LoVo (cell line): ENCODE data around the gene ATOSB.

Experiments used
- DNase-seq: peaks from one replicate; pipeline ENCODE4 v3.0.0-alpha.2; 2016; ENCODE audit warnings: low spot score

ATOSB gene

GRCh38 chr9:35114113-35114839 lies 1.4 kb downstream of the ATOSB start:
- no peak for DNase-seq

GRCh38 chr9:35112257-35113020 lies 3.2 kb downstream of the ATOSB start:
- DNase-seq = no peak

GRCh38 chr9:35111001-35111933 lies 4.4 kb downstream of the ATOSB start:
- peak; percentile 97 for DNase-seq

GRCh38 chr9:35110327-35110761 lies 5.3 kb downstream of the ATOSB start:
- no peak for DNase-seq

- DNase-seq = no peak
These were observed 6.6 kb downstream of the ATOSB start for GRCh38 chr9:35108946-35109575.

- no peak for DNase-seq
These were observed 7.2 kb downstream of the ATOSB start for GRCh38 chr9:35108461-35108860.

- no peak for DNase-seq
These were observed 8.1 kb downstream of the ATOSB start for GRCh38 chr9:35107297-35108290.

- no peak for DNase-seq
These were observed 9.3 kb downstream of the ATOSB start for GRCh38 chr9:35106343-35106730.

GRCh38 chr9:35105571-35106342 lies 9.9 kb downstream of the ATOSB start:
- no peak for DNase-seq

GRCh38 chr9:35105126-35105525 lies 10.5 kb downstream of the ATOSB start:
- DNase-seq = no peak

GRCh38 chr9:35104586-35104985 lies 11.1 kb downstream of the ATOSB start:
- DNase-seq = no peak

- DNase-seq = no peak
These were observed 11.9 kb downstream of the ATOSB start for GRCh38 chr9:35103660-35104191.

- peak; percentile 96 for DNase-seq
These were observed 12.6 kb downstream of the ATOSB start, which contains the start of gene STOML2 for GRCh38 chr9:35102769-35103659. TSS of gene STOML2 (minus strand) at chr9:35103131. CDS start at chr9:35103094, 37 bp downstream.

GRCh38 chr9:35102465-35102768 lies 13.2 kb downstream of the ATOSB start:
- no peak for DNase-seq

- DNase-seq = no peak
These were observed 18.1 kb downstream of the ATOSB start for GRCh38 chr9:35097573-35097972.

GRCh38 chr9:35096035-35096849 lies 19.4 kb downstream of the ATOSB start, which contains the start of gene PIGO:
TSS of gene PIGO (minus strand) at chr9:35096591. CDS start at chr9:35095565, 1,026 bp downstream.
- DNase-seq = peak; percentile 93

GRCh38 chr9:35091536-35091935 lies 24.1 kb downstream of the ATOSB start:
- DNase-seq = no peak

- DNase-seq = no peak
These were observed 26.2 kb downstream of the ATOSB start for GRCh38 chr9:35089434-35089833.
